Neural cell (in vitro differentiated cells): ENCODE data around the gene STMN3. TPM values are rescaled to one million over a fixed set of nuclear protein-coding genes. Genes with fewer than 3 reads are reported as not detected.

Experiments used
- H2AFZ ChIP-seq: fragments of 200-600, 300-800 bp; sonication (generic), shearing (Covaris generic); 2 replicates; pipeline ENCODE4 v1.6.0; 2014; ENCODE audit warnings: low read depth, mild to moderate bottlenecking, antibody characterized with exemption, low read length, moderate library complexity
- H3F3A ChIP-seq: fragments of 200-600 bp; shearing (Covaris generic); 2 replicates; pipeline ENCODE4 v1.6.1; 2016; ENCODE audit warnings: mild to moderate bottlenecking, moderate library complexity, mixed read lengths, antibody characterized with exemption, low read length; ENCODE audit not compliant: insufficient read depth, poor library complexity, severe bottlenecking
- H3K27ac ChIP-seq: fragments of 200-600, 300-800 bp; sonication (generic), shearing (Covaris generic); 2 replicates; pipeline ENCODE4 v1.5.1; 2014; ENCODE audit warnings: mild to moderate bottlenecking, low read length, moderate library complexity
- H3K27me3 ChIP-seq: fragments of 300-800, 200-600 bp; sonication (generic), shearing (Covaris generic); 2 replicates; pipeline ENCODE4 v1.6.0; 2014; ENCODE audit warnings: mild to moderate bottlenecking, low read depth, low read length, moderate library complexity; ENCODE audit not compliant: insufficient read depth
- H3K36me3 ChIP-seq: fragments of 300-800, 200-600 bp; sonication (generic), shearing (Covaris generic); 2 replicates; pipeline ENCODE4 v1.5.1; 2014; ENCODE audit warnings: mild to moderate bottlenecking, antibody characterized with exemption, low read length, moderate library complexity; ENCODE audit not compliant: insufficient read depth
- H3K4me2 ChIP-seq: fragments of 300-800, 200-600 bp; sonication (generic), shearing (Covaris generic); 2 replicates; pipeline ENCODE4 v1.6.0; 2014; ENCODE audit warnings: mild to moderate bottlenecking, low read length
- H3K4me3 ChIP-seq: fragments of 300-800, 200-600 bp; sonication (generic), shearing (Covaris generic); 2 replicates; pipeline ENCODE4 v1.5.1; 2014; ENCODE audit warnings: mild to moderate bottlenecking, low read length, moderate library complexity
- H3K79me2 ChIP-seq: fragments of 200-600 bp; shearing (Covaris generic); replicated peaks from 2 replicates; pipeline ENCODE4 v1.6.0; 2014; ENCODE audit warnings: mild to moderate bottlenecking, low read length, moderate library complexity; ENCODE audit not compliant: insufficient read depth
- H3K9ac ChIP-seq: fragments of 300-800, 200-600 bp; sonication (generic), shearing (Covaris generic); 2 replicates; pipeline ENCODE4 v1.6.1; 2016; ENCODE audit warnings: mild to moderate bottlenecking, low read length, mixed read lengths
- H3K9me2 ChIP-seq: fragments of 200-600 bp; shearing (Covaris generic); 2 replicates; pipeline ENCODE4 v1.6.1; 2016; ENCODE audit warnings: mild to moderate bottlenecking, low read length, mixed read lengths; ENCODE audit not compliant: insufficient read depth
- H3K9me3 ChIP-seq: fragments of 200-600, 300-800 bp; sonication (generic), shearing (Covaris generic); 2 replicates; pipeline ENCODE4 v1.6.1; 2016; ENCODE audit warnings: mild to moderate bottlenecking, mixed run types, low read length, moderate library complexity, mixed read lengths
- H4K20me1 ChIP-seq: fragments of 200-600 bp; shearing (Covaris generic); 2 replicates; pipeline ENCODE4 v1.6.1; 2016; ENCODE audit warnings: mild to moderate bottlenecking, mixed run types; ENCODE audit not compliant: insufficient read depth
- EP300 ChIP-seq: fragments of 450-650 bp; conservative IDR thresholded peaks from 2 replicates; pipeline ENCODE4 v1.6.1; 2014; ENCODE audit warnings: antibody characterized with exemption, mild to moderate bottlenecking, moderate library complexity; ENCODE audit not compliant: poor library complexity, severe bottlenecking
- EZH2 ChIP-seq: fragments of 200-600, 300-800 bp; shearing (Covaris generic), sonication (generic); IDR thresholded peaks from 2 replicates; pipeline ENCODE4 v1.6.1; 2014; ENCODE audit warnings: antibody characterized with exemption, low read length, borderline replicate concordance, mild to moderate bottlenecking; ENCODE audit not compliant: insufficient read depth, poor library complexity, severe bottlenecking
- MXI1 ChIP-seq: fragments of 450-650 bp; conservative IDR thresholded peaks from 2 replicates; pipeline ENCODE4 v1.6.1; 2014; ENCODE audit warnings: antibody characterized with exemption, mild to moderate bottlenecking; ENCODE audit not compliant: poor library complexity, severe bottlenecking
- RAD21 ChIP-seq: fragments of 450-650 bp; conservative IDR thresholded peaks from 2 replicates; pipeline ENCODE4 v1.6.1; 2014; ENCODE audit warnings: antibody characterized with exemption, mild to moderate bottlenecking, moderate library complexity
- SMC3 ChIP-seq: fragments of 450-650 bp; conservative IDR thresholded peaks from 2 replicates; pipeline ENCODE4 v1.6.1; 2014; ENCODE audit warnings: antibody characterized with exemption, mild to moderate bottlenecking, moderate library complexity; ENCODE audit not compliant: poor library complexity
- TAF1 ChIP-seq: IDR thresholded peaks from 2 replicates; pipeline ENCODE4 v1.6.1; 2012; ENCODE audit warnings: low read depth
- polyA plus RNA-seq: library from polyadenylated mRNA; depleted of rRNA; stranded (reverse); fragments of >200 nt; gene quantifications from 2 replicates; pipeline ENCODE4 v1.2.3, GENCODE V29; 2014
- TF ChIP-seq, protein P1 (sequence below): fragments of 450-650 bp; IDR thresholded peaks from 2 replicates; pipeline ENCODE4 v1.5.1; 2014; ENCODE audit warnings: antibody characterized with exemption, mild to moderate bottlenecking, moderate library complexity; ENCODE audit not compliant: poor library complexity, severe bottlenecking
- TF ChIP-seq, protein P2 (sequence below): IDR thresholded peaks from 2 replicates; pipeline ENCODE4 v1.6.1; 2012; ENCODE audit warnings: borderline replicate concordance

The STMN3 gene
- polyA plus RNA-seq, 1 donor from 2014 or later = 268 TPM

DNA sequence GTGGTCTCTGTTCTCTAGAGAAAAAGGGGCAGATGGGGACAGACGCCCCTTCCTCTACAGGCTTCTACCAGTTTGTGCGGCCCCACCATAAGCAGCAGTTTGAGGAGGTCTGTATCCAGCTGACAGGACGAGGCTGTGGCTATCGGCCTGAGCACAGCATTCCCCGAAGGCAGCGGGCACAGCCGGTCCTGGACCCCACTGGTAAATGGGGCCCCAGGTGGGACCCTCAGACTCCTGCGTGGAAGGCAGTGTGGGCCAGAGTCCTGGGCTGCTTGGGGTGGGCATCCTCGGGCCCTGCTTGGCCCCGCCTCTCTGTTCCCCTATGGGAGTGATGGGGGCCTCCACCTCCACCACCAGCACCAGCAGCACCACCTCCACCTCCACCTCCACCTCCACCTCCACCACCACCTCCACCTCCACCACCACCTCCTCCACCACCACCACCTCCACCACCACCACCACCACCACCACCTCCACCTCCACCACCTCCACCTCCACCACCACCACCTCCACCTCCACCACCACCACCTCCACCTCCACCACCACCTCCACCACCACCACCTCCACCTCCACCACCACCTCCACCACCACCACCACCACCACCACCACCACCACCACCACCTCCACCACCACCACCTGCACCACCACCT lies 40.0 kb upstream of the STMN3 start:
- Histone ChIP-seq H3K79me2 (no peaks in the 10 kb centered on the region), H3K27me3 (no peaks in the 10 kb centered on the region), H3K36me3 (no peaks in the 10 kb centered on the region), H4K20me1 (no peaks in the 10 kb centered on the region), H3K9me2 (no peaks in the 10 kb centered on the region), H3K4me3 (no peak overlapping the region), H3K9ac (no peak overlapping the region), H3F3A (no peaks in the 10 kb centered on the region), H3K9me3 (no peaks in the 10 kb centered on the region), H2AFZ (no peak overlapping the region), H3K27ac (no peak overlapping the region), H3K4me2 (no peak overlapping the region)
- no peak for TF ChIP-seq MXI1
- TF ChIP-seq, protein P1, sequence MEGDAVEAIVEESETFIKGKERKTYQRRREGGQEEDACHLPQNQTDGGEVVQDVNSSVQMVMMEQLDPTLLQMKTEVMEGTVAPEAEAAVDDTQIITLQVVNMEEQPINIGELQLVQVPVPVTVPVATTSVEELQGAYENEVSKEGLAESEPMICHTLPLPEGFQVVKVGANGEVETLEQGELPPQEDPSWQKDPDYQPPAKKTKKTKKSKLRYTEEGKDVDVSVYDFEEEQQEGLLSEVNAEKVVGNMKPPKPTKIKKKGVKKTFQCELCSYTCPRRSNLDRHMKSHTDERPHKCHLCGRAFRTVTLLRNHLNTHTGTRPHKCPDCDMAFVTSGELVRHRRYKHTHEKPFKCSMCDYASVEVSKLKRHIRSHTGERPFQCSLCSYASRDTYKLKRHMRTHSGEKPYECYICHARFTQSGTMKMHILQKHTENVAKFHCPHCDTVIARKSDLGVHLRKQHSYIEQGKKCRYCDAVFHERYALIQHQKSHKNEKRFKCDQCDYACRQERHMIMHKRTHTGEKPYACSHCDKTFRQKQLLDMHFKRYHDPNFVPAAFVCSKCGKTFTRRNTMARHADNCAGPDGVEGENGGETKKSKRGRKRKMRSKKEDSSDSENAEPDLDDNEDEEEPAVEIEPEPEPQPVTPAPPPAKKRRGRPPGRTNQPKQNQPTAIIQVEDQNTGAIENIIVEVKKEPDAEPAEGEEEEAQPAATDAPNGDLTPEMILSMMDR = no peak

DNA sequence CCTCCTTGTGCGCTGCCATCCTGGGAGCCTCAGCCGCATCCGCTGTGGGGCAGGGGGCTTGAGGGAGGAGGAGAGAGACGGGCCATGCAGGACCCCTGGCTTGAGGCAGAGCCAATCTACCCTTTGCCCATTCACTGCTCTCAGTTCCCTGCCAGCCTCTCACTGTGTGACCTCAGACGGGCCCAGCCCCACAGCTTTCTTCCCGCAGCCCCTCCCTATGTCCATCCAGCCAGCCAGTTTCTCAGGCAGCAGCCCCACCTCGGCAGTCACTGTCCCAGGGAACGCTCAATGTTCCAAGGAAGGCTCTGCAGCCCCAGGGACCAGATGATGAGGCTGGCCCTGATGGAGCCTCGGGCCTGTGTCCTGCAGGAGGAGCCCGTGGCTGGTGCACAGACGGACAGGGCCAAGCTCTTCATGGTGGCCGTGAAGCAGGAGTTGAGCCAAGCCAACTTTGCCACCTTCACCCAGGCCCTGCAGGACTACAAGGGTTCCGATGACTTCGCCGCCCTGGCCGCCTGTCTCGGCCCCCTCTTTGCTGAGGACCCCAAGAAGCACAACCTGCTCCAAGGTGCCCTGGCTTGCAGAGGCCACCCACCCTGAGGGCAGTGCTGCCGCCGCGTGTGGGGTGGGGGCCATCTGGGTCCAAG lies 39.3 kb upstream of the STMN3 start:
- H3K79me2 ChIP-seq = no peaks in the 10 kb centered on the region
- TF ChIP-seq EP300 (no peak), TAF1 (no peak), SMC3 (no peak), EZH2 (no peak), RAD21 (no peak)
- TF ChIP-seq, protein P1 = no peak
- TF ChIP-seq, protein P2, sequence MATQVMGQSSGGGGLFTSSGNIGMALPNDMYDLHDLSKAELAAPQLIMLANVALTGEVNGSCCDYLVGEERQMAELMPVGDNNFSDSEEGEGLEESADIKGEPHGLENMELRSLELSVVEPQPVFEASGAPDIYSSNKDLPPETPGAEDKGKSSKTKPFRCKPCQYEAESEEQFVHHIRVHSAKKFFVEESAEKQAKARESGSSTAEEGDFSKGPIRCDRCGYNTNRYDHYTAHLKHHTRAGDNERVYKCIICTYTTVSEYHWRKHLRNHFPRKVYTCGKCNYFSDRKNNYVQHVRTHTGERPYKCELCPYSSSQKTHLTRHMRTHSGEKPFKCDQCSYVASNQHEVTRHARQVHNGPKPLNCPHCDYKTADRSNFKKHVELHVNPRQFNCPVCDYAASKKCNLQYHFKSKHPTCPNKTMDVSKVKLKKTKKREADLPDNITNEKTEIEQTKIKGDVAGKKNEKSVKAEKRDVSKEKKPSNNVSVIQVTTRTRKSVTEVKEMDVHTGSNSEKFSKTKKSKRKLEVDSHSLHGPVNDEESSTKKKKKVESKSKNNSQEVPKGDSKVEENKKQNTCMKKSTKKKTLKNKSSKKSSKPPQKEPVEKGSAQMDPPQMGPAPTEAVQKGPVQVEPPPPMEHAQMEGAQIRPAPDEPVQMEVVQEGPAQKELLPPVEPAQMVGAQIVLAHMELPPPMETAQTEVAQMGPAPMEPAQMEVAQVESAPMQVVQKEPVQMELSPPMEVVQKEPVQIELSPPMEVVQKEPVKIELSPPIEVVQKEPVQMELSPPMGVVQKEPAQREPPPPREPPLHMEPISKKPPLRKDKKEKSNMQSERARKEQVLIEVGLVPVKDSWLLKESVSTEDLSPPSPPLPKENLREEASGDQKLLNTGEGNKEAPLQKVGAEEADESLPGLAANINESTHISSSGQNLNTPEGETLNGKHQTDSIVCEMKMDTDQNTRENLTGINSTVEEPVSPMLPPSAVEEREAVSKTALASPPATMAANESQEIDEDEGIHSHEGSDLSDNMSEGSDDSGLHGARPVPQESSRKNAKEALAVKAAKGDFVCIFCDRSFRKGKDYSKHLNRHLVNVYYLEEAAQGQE = no peak
- no peaks in the 10 kb centered on the region for H4K20me1 ChIP-seq
- H3K4me2 ChIP-seq = no peak overlapping the region
- no peak overlapping the region for H3K4me3 ChIP-seq
- H3K27ac ChIP-seq = no peak overlapping the region
- no peaks in the 10 kb centered on the region for H3F3A ChIP-seq
- H3K9me2 ChIP-seq = no peaks in the 10 kb centered on the region
- no peak overlapping the region for H3K9ac ChIP-seq
- H2AFZ ChIP-seq = no peak overlapping the region
- H3K27me3 ChIP-seq = no peaks in the 10 kb centered on the region
- H3K36me3 ChIP-seq = no peaks in the 10 kb centered on the region
- H3K9me3 ChIP-seq = no peaks in the 10 kb centered on the region
